ENCODE measurements around the gene KCNK18. TPM values are rescaled to one million over a fixed set of nuclear protein-coding genes. Genes with fewer than 3 reads are reported as not detected.
A peak's percentile ranks its signal among the peaks of the same experiment; 100 is the strongest.

The KCNK18 gene
- total RNA-seq, 2 experiments from 2014 or later, result not detected

- peak overlapping the region; percentile 40 for H3K27ac Mint-ChIP-seq
- H3K4me3 Mint-ChIP-seq, result peak overlapping the region; percentile 91
- no peaks in the 10 kb centered on the region for H3K36me3 ChIP-seq (ENCODE audit: insufficient read depth, low read length)
- peaks cover 49% of the 10 kb centered on the region for H3K27me3 Mint-ChIP-seq
- H3K27me3 ChIP-seq (ENCODE audit: control insufficient read depth in 1 of 2, insufficient read depth in 2 of 2, low read length in 2 of 2), result peaks cover 17 to 32% of the 10 kb centered on the region in 2 experiments
- peak overlapping the region; percentile 74 for H3K4me3 ChIP-seq (ENCODE audit: low read length)
- CTCF ChIA-PET, result interaction anchor here (1.0 to 2.5 kb wide), 14 partner anchors 8 to 492 kb away, joined by 3 to 27 read pairs (median 4); no protein-coding TSS in a partner anchor
- DNase-seq, result peak; percentile 66 to 89 (median 79)
- intact Hi-C loops (cut with DNase I, micrococcal nuclease), result loop anchor here in 1 of 2 experiments (1.0 to 5.0 kb wide), 3 partner anchors 378 to 492 kb away; partner anchors contain the start of gene HSPA12A
- H3K27ac ChIP-seq (ENCODE audit: low read depth in 1 of 2, low read length in 2 of 2), result no peak overlapping the region
- peak; percentile 80 for TF ChIP-seq CTCF (IDR thresholded peaks at IDR 0.05)
- H3K36me3 Mint-ChIP-seq (ENCODE audit: low read depth), result no peaks in the 10 kb centered on the region
- peak; percentile 83 for ATAC-seq (ENCODE audit: poor library complexity)
- peaks cover 17% of the 10 kb centered on the region for H3K4me1 ChIP-seq (ENCODE audit: insufficient read depth, low read length)
- no peaks in the 10 kb centered on the region for H3K9me3 Mint-ChIP-seq
- no peaks in the 10 kb centered on the region for H3K9me3 ChIP-seq (ENCODE audit: control insufficient read depth in 1 of 2, insufficient read depth in 1 of 2, low read length in 2 of 2)
- peaks cover 16% of the 10 kb centered on the region for H3K4me1 Mint-ChIP-seq (ENCODE audit: low read depth)
- POLR2A ChIA-PET, result interaction anchor here (0.8 to 1.9 kb wide), 4 partner anchors 8 to 386 kb away, joined by 4 to 10 read pairs (median 6); no protein-coding TSS in a partner anchor
Measured at GRCh38 chr10:117174439-117175214, 22.7 kb upstream of the KCNK18 start.

- peak; percentile 28 for TF ChIP-seq CTCF (IDR thresholded peaks at IDR 0.05)
- H3K27me3 Mint-ChIP-seq, result peaks cover 47% of the 10 kb centered on the region
- Histone ChIP-seq H3K27me3 (ENCODE audit: control insufficient read depth in 1 of 2, insufficient read depth in 2 of 2, low read length in 2 of 2) (peaks cover 16 to 24% of the 10 kb centered on the region in 2 experiments), H3K27ac (ENCODE audit: low read depth in 1 of 2, low read length in 2 of 2) (no peak overlapping the region), H3K9me3 (ENCODE audit: control insufficient read depth in 1 of 2, insufficient read depth in 1 of 2, low read length in 2 of 2) (no peaks in the 10 kb centered on the region), H3K4me3 (ENCODE audit: low read length) (peak overlapping the region; percentile 74), H3K4me1 (ENCODE audit: insufficient read depth, low read length) (peaks cover 17% of the 10 kb centered on the region), H3K36me3 (ENCODE audit: insufficient read depth, low read length) (no peaks in the 10 kb centered on the region)
- intact Hi-C loops (cut with DNase I, micrococcal nuclease), result loop anchor here in 1 of 2 experiments (1.0 kb wide), 2 partner anchors 379 to 493 kb away; no protein-coding TSS in a partner anchor
- ChIA-PET CTCF (interaction anchor here (0.7 to 2.5 kb wide), 15 partner anchors 9 to 493 kb away, joined by 3 to 27 read pairs (median 4); no protein-coding TSS in a partner anchor), POLR2A (interaction anchor here (1.1 to 1.9 kb wide), 3 partner anchors 9 to 387 kb away, joined by 4 to 10 read pairs (median 7); no protein-coding TSS in a partner anchor)
- peak overlapping the region; percentile 91 for H3K4me3 Mint-ChIP-seq
- ATAC-seq (ENCODE audit: poor library complexity) (peak; percentile 55), DNase-seq (peak in 10 of 14 experiments; percentile 3 to 47 (median 15))
- no peaks in the 10 kb centered on the region for H3K9me3 Mint-ChIP-seq
- H3K36me3 Mint-ChIP-seq (ENCODE audit: low read depth), result no peaks in the 10 kb centered on the region
- peak overlapping the region; percentile 40 for H3K27ac Mint-ChIP-seq
- H3K4me1 Mint-ChIP-seq (ENCODE audit: low read depth), result peaks cover 16% of the 10 kb centered on the region
Measured at GRCh38 chr10:117175215-117175900, 21.9 kb upstream of the KCNK18 start.

DNA sequence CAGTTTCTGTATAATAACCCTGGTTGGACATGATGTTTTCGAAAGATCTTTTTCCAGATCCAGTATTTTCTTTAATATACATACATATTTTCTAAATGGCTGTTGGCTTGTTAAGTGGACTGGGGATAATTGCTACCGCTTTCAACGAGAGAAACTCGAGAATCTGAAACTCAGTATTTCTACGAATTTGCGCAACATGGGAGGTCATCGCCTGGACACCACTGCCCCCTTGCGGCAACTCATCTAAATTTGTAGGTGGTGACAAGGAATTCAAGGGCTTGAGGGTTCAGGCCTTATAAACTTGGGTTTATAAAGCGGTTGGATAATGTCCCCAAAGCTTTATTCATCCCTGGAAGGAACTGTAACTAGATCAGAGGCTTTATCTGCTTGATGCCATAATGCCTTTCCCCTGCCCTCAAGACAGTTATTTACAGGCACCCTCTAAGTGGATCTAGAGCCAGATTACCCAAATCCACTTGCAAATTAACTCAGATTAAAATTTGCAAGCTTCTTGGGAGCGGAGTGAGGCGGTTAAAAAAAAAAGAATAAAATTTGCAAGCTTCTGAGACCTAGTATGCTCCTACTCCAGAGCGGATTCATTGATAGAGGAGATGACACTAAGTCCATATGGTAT lies 21.3 kb upstream of the KCNK18 start:
- Mint-ChIP-seq H3K9me3 (no peaks in the 10 kb centered on the region), H3K4me1 (ENCODE audit: low read depth) (peaks cover 16% of the 10 kb centered on the region), H3K4me3 (peak overlapping the region; percentile 91), H3K27me3 (peaks cover 46% of the 10 kb centered on the region), H3K27ac (no peak overlapping the region), H3K36me3 (ENCODE audit: low read depth) (no peaks in the 10 kb centered on the region)
- ATAC-seq (ENCODE audit: poor library complexity) (peak; percentile 50), DNase-seq (peak; percentile 60 to 86 (median 68))
- TF ChIP-seq CTCF (IDR thresholded peaks at IDR 0.05), result peak; percentile 71
- peaks cover 17% of the 10 kb centered on the region for H3K4me1 ChIP-seq (ENCODE audit: insufficient read depth, low read length)
- intact Hi-C loops (cut with DNase I, micrococcal nuclease), result loop anchor here (1.0 kb wide), 3 partner anchors 379 to 494 kb away; no protein-coding TSS in a partner anchor
- H3K4me3 ChIP-seq (ENCODE audit: low read length), result peak overlapping the region; percentile 74
- ChIA-PET CTCF (interaction anchor here (0.7 to 2.5 kb wide), 5 partner anchors 31 to 494 kb away, joined by 3 to 27 read pairs (median 10); no protein-coding TSS in a partner anchor), POLR2A (interaction anchor here (0.8 to 1.9 kb wide), 2 partner anchors 379 kb away, joined by 3 to 10 read pairs; no protein-coding TSS in a partner anchor)
- H3K27me3 ChIP-seq (ENCODE audit: control insufficient read depth in 1 of 2, insufficient read depth in 2 of 2, low read length in 2 of 2), result peaks cover 11 to 19% of the 10 kb centered on the region in 2 experiments
- H3K9me3 ChIP-seq (ENCODE audit: control insufficient read depth in 1 of 2, insufficient read depth in 1 of 2, low read length in 2 of 2), result no peaks in the 10 kb centered on the region
- H3K27ac ChIP-seq (ENCODE audit: low read depth in 1 of 2, low read length in 2 of 2), result no peak overlapping the region
- no peaks in the 10 kb centered on the region for H3K36me3 ChIP-seq (ENCODE audit: insufficient read depth, low read length)
